ENCODE measurements around the gene CEP164.

Gene CEP164

DNA sequence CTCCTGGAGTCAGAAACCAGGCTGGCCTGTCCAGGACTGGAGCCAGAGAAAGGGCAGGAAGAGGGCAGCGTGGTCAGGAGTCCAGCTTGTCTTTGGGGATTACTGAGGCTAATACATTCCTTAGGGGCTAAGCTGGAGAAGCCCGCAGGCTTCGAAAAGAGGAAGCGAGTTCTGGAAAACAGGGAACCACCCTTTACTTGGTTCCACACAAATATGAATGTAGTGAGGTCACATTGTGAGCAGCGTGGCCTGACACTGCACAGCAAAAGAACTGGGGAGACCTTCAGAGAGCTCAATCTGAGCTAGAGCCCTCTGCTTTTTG, 132.3 kb downstream of the CEP164 start:
- no peak for DNase-seq (ENCODE audit: low read depth in 2 of 2)

- DNase-seq (ENCODE audit: low read depth in 2 of 2), result no peak
Observed at GRCh38 chr11:117461396-117462182, 133.9 kb downstream of the CEP164 start.

GRCh38 chr11:117462183-117462863, 134.7 kb downstream of the CEP164 start:
- no peak for DNase-seq (ENCODE audit: low read depth in 2 of 2)

DNA sequence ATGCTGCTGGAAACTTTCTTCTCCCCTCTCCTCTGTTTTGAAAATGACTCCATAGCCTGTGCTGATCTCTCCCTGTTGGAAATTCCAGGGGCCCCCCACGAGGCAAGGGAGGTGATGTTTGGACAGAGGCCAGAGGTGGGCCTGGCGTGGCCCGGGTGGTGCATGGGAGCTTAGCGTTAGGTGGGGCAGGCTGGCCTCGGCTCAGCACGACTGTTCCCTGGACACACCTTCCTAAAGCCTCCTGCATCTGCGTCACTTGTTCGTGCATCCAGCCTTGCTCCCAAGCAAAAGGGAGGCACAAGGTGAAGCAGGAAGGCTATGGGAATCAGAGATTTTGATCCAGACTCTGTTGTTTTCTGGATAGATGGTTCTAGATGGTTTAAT, 135.2 kb downstream of the CEP164 start:
- no peak for DNase-seq (ENCODE audit: low read depth in 2 of 2)
